Dermis blood vessel endothelial cell (primary cell): ENCODE measurements around the gene PLCL1. TPM values are rescaled to one million over a fixed set of nuclear protein-coding genes. Genes with fewer than 3 reads are reported as not detected.
"Not testable (repeated sequence)": the region's sequence is repeated elsewhere in the genome, so short reads cannot be mapped to it uniquely, and the experiment has no call there.

ENCODE experiments used
- DNase-seq: peaks from one replicate; pipeline ENCODE4 v3.0.0; 2010
- total RNA-seq: library from RNA; depleted of rRNA; stranded (reverse); fragments of >200 nt; gene quantifications from 2 replicates; pipeline ENCODE4 v1.2.3, GENCODE V29; 2014

PLCL1 gene
- total RNA-seq, 1 donor from 2014 or later = 0.68 TPM

DNA sequence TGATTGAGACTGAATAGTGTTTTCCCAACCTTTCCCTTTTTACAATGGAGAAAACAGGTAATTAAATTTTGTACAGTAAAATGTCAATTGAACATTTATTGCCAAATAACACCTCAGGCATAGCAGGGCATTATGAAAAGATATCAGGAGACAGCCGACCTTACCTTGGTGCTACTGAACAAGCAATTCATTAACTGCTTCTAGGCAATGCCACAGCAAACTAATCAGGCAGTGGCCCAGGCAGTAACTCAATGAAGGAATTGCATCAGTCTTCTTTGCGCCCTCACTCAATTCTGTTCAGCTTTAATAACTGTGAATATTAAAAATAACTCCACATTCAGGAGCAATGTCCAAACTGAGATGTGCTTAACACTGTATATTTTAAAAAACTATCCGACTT lies 6.1 kb downstream of the PLCL1 start:
- no peak for DNase-seq

DNA sequence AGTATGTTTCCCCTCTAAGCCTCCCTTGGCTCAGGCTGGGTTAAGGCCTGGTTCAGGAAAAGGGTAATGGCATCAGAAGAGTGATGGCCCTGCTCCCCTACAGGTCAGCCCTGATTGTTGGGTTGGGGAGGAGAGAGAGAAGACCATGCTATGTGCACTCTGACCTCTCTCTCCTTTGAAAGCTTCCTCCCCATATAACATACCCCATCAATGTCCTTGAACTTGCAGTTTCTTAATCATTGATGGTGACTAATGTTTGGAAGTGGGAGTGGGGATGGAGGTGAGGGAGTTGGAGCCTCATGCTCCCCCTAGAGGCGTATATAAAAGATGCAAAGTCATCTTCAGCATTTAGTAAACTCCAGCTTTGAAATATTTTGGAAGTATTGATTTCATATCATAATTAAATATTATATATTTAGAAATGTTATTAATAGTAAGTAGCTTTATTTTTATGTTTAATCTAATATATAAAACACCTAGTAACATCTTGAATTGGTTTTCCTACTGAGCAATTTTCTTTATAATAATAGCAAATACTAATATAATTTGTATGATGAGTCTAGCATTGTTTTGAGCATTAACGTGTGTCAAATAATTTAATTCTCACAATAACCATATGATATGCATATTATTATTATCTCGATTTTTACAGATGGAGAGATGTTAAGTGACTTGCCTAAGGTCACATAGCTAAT lies 8.8 kb downstream of the PLCL1 start:
- peak; percentile 48 for DNase-seq

DNA sequence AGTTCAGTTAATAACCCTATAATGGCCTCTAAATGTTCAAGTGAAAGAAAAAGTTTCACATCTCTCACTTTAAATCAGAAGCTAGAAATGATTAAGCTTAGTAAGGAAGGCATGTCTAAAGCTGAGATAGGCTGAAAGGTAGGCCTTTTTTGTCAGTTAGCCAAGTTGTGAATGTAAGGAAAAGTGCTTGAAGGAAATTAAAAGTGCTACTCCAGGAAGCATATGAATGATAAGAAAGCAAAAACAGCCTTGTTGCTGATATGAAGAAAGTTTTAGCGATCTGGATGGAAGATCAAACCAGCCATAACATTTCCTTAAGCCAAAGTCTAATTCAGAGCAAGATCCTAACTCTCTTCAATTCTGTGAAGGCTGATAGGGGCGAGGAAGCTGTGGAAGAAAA lies 10.1 kb downstream of the PLCL1 start:
- no peak for DNase-seq

DNA sequence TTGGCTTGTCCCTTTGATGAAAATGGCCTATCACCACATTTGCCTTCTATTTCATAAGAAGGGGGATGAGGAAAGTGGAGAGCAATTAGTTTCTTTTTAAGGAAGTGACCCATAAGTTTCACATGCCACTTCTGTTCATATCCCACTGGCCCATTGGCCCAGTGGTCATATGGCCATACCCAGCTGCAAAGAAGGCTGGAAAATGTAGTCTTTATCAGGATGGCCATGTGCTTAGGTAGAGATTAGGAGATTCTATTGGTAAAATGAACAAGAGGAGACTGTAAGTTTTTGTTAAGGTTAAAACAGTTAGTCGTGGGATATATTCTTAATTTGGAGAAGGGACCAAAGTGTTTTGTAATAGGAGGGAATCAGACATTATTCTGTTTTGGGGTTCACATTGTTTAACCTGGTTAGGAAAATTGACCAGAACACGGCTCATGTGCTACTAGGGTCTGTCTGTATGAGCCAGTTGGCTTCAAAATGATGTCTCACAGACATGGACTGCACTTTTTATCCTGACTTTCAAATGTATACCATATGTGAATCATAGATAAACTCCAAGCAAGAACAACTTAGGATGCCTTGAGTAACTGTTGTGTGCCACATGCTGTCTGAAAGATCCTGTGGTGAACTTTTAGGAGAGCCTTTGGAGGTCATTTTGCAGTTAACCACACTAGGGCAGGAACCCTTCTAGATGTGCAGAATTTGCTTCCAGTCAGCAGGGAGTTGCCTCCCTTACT lies 17.3 kb downstream of the PLCL1 start:
- no peak for DNase-seq

DNA sequence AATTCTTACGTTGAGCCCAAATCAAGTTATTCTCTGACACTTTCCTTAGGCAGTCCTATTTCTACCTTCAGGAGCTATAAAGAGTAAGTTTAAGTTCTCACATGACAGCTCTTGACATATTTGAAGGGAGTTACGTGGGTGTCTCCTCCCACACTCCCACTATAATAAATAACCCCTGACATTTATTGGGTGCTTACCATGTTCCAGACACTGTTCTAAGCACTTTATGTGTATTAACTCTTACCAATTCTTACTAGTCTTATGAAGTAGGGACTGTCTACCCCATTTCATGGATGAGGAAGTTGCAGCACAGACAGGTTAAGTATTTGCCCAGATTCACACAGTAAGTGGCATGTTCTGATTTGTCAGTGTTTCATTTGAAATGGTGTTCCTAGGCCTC lies 17.9 kb downstream of the PLCL1 start:
- DNase-seq = no peak

DNA sequence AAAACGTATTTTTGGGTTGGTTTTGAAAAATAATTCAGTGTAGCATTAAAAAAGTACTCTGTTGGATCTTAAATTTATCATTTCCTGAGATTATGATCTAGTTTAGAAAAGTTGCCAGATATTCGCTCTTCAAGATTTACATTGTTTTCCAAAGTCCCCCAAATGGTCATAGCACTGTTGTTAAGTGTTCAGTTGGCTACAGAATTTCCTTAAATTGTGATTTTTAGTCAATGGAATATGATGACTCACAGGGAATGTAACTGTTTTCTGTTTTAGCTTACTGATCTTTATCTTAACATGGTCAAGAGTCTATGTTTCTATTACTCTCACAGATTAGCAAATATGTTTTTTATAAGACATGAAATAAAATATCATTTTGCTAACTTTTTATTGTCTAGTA lies 23.2 kb downstream of the PLCL1 start:
- peak; percentile 78 for DNase-seq

DNA sequence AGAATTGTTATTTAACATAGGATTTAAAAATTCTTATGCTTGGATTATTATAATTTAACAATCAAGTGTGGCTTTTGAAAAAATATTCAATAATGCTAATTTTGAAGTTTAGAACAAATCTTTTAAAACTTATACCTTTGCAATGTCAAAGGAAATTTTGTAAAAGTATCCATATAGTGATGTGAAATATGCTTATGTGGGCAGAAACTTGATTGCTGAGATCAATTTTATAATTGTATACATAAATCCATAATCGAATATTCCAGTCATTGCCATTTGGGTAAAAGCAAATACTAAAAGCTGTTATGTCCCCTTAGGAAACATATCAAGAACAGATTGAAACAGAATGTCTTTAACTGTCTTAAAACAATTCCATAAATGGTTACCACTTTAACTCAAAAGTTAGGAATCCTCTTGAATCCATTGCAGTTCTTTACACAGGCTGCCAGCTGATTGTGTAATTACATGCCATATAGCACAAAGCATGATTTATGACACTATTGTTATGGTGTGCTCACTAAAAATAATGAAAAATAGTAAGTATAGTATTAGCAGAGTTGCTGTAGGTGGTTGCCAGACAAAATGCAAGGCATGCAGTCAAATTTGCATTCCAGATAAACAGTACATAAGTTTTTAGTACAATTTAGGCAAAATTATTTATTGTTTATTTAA lies 24.2 kb downstream of the PLCL1 start:
- DNase-seq = peak; percentile 77

DNA sequence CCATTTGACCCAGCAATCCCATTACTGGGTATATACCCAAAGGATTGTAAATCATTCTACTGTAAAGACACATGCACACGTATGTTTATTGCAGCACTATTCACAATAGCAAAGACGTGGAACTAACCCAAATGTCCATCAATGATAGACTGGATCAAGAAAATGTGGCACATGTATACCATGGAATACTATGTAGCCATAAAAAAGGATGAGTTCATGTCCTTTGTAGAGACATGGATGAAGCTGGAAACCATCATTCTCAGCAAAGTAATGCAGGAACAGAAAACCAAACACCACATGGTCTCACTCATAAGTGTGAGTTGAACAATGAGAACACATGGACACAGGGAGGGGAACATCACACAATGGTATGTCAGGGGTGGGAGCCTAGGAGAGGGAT lies 30.4 kb downstream of the PLCL1 start:
- DNase-seq = not testable (repeated sequence)

DNA sequence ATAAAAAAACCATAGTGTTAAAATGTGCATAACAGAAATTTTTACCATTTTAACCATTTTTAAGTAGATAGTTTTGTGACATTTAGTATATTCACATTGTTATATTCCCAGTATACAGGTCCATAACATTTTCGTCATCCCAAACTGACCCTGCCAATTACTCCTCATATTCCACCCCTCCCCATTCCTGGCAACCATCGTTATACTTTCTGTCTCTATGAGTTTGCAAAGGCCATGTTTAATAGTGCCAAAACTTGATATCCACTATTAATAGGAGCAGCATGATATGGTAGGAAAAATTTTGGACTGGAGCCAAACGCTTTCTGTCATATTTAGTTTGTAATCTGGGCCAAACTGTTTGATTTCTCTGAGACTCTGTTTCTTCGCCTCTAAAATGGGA lies 30.9 kb downstream of the PLCL1 start:
- no peak for DNase-seq

DNA sequence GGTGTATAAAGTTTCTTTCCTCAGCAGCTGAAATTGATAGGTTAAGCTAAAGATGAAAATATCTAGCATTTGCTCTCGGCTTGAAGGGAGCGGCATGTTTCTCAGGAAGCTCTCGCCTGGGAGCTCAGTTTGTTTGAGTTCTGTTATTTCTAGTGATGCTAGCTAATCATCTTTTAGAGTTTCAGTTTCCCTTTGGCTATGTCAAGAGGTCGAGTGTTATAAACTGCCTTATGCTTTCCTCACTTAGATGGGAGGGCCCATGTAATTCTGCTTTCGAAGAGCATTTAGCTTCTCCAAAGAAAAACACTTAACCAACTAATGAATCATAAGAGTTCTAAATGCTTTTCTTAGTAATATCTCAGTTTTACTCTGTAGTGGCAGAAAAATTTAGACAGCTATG lies 33.6 kb downstream of the PLCL1 start:
- DNase-seq = peak; percentile 8

DNA sequence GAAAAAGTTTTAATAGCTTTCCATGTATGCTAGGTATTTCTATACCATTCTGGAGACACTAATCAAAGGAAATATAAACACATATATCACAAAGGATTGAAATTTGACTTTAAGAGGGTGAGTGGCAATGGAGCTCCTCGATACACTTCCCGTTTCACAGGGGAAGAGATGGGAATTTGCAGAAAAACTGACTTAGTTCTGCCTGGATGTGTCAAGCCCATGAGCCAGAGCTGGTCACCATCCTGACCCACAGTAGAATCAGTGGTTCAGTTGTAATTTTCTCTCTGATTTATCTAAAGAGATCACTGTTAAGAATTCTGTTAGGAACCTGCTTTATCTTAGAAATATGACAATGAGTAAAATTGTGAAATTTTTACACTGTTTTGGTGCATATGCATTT lies 34.2 kb downstream of the PLCL1 start:
- no peak for DNase-seq

DNA sequence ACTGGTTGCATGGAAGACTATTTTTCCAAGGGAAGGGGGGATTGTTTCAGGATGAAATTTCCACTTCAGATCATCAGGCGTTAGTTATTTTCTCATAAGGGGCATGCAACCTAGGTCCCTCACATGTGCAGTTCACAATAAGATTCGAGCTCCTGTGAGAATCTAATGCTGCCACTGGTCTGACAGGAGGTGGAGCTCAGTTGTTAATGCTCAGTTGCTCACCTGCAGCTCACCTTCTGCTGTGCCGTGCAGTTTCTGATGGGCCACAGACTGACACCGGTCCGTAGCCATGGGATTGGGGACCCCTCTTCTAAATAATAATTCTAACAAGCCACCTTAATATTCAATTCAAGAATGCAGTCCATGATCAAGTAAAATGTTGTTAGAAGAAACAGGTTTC lies 34.9 kb downstream of the PLCL1 start:
- DNase-seq = no peak

DNA sequence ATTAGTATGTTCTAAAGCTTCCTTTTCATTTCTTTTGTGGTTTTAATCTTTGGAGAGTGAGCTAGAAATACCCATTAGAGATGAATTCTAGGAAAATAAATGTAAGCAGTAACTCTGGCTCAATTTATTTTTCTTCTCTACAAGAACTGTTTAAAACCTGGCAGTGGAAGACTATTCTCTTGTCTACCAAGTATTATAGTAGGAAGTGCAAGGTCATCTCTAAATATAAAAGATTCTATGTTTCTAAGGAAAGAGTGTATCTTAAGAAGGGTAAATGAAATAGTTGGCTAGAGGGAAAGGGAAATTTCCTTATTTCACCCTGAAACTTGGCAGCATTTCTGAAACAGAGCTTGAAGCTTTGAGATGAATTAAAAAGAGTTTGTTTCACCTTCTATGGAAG lies 35.5 kb downstream of the PLCL1 start:
- DNase-seq = no peak

DNA sequence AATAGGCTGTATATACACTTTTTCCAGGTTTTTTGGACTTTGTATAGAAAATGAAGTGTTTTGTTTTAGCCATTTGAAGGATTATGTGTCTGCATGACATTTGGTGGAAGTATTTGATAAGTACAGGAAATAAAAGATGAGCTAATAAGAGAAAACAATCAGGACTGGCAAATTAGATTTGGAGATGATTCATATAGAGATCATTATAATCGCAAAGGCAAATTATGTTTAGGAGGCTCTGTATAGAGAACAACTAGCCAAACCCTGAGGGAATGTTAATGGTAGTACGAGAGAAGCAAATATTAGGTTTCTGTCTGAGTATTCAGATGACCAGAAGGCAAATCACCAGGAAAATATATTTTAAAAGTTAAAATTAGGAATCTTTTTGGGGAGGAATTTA lies 41.7 kb downstream of the PLCL1 start:
- DNase-seq = no peak

DNA sequence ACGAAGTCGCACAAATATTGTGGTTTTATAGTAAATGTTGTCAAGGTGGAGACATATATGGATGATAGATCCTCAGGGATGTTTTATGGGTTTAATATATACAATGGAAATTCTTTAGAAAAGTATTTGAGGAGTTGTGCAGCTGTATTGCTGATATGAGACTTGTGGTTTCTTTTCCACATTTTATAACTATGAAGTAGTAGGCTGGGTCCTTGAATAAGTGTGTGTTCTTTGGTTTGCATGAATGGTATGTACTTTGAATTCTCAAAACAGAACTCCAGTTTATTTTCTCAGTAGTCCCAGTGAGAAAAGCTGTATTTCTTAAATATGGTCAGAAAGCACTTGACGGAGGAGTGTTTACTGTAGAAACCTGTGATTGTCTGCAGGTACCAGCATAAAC lies 42.4 kb downstream of the PLCL1 start:
- DNase-seq = no peak

DNA sequence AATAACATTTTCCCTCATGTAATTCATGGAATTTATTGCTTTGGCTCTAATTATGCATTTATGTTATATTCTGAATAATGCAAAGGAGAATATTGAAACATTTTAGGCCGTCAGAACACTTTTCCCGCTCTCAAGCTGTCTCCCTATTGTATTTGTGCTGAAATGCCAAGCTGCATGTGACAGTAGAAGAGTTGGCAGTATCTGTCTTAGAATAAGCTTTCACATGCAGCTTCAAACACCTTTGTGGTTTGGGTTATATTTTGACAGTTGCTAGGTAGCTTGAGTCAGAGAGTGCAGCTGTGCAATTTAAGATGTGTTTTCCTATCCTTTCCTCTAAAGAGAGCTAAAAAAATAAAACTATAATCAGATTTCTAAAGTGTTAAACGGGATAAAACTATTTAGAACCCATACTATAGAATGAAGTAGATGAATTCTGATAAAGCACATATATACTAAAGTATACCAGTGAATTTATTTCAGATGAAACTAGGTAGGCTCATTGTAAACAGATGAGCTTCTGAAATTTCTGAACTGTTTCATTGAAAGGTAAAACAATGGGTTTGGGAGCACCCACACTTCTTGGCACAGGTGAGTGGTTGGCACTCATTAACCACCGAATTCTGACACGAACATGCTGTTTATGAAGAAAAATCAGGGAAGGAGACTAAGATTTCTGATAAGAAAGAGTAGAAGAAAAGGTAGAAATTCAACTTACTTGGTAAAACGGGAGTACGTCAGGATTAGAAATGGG lies 43.4 kb downstream of the PLCL1 start:
- DNase-seq = no peak

DNA sequence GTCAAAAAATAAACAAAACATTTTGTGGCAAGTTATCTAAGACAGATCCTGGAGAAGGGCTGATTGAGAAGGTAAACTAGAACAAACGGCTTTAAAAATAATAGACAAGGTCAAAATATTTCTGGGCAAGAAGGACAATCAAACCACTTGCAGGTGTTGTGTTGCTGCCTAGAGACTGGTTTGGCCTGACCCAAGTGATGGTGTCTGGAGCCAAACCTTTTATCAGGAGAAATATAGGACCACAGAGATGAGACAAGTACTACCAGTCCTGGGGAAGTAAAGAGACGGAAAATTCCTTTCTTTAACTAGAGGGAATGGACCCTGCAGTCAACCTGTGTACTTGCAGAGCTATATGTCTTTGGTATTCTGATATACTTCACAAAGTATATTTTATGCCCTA lies 44.2 kb downstream of the PLCL1 start:
- no peak for DNase-seq

DNA sequence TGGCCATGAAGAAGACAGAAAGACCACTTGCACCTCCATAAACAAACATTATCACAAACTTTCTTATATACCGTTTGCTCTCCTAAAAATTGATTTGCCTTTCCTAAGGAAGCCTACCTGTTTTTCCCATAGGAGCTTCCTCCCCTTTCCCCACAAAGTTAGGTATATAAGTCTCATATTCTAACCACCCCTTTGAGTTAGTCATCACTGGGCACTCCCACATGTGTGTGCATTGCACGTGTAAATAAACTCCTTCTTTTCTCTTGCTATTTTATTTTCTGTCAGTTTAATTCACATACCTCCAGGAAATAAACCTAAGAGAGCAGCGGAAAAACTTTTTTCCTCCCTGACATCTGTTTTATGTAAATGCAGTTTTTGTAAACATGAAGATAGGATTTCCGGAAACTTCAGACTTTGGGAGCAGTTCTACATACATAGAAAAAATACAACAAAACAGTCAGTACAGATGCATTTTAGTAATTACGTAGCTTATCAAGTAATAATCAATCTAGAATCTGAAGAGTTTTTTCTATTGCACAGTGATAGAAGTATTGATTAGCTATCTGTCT lies 46.6 kb downstream of the PLCL1 start:
- no peak for DNase-seq

DNA sequence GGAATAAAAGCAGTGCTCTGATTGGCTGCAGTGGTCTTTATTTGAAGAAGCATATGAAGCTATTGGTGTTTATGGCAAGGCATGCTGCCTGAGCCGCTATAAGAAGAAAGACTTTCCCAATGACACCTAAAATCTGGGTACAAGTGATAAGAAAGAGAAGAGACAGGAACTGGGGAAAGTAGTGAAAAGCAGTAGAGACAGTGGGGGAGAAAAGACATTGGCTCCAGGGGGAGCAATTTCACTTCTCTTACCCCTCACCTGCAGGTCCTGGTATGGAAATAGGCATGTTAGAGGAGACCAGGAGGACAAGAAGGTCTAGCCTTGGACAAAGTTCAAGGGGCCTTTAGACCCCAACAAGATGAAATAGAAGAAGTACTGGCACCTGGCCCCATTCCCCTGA lies 47.1 kb downstream of the PLCL1 start:
- no peak for DNase-seq

DNA sequence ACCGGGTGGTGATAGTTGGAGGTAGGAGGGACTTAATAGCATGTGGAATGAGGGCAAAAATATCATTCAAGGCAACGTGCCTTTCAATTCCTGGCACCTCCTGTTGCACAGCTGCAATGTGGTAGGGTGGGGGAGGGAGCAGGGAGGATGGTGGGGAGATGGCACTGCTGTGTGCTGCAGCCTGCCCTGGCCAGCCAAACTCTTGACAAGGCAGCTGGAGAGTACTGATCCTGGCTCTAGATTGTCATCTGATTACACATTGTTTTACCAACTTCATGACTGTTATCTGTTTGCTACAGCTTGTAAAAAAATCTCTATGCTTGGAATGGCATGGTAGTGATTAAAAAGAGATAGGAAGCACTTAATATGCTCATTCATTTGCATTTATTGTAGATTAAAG lies 47.7 kb downstream of the PLCL1 start:
- DNase-seq = no peak

DNA sequence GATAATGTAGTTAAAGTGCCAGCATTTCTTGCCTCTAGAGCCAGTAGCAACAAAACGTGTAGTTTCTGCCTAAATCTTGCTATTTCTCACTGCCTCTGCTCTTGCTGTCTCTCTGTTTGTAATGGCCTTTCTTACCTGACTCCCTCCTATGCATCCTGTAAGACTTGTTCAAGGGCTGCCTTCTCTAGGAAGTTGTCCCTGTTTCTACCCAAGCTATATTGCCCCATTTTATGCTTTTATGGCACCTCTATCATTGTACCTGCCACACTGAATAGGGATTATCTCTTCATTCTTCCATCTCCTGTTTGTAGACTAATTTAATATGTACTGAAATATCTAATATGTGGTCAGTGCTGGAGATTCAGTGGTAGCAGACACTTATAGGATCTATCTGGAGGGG lies 49.2 kb downstream of the PLCL1 start:
- DNase-seq = no peak

DNA sequence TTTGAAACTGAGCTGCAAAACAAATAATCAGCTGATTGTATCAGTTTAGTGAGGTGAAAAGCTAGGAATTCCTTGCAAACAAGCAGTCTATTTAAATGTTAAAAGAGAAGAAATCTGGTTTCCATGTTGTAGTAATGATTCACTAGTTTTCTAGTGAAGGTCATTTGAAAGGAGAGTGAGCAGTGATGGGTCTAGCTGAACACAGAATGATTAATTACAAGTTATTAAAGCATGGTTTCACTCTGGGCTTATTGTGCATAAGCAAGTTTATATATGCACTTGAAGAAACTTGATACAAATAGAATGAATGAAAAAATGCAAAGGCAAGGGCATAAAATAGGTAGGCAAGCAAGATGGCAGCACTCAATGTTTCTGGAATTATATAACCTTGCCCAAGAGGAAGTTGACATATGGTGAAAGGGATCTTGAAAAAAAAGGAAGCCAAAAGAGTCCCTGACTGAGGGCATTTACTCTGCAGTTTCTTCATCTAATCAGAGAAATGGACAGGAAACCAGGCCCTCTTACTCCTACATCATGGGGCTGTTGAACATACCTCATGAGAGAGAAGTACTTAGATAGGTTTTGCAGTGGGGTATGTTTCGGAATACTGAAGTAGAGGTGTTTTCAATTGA lies 53.2 kb downstream of the PLCL1 start:
- no peak for DNase-seq
